HG03066 (cell line): Measurements from ENCODE around the gene CKS2.
"Not testable (repeated sequence)": the region's sequence is repeated elsewhere in the genome, so short reads cannot be mapped to it uniquely, and the experiment has no call there.

Experiments used
- ATAC-seq: cut with Tn5 transposase; IDR thresholded peaks from one replicate; pipeline ENCODE4 v1.9.1; 2021; ENCODE audit warnings: low read depth; ENCODE audit not compliant: unreplicated experiment

The CKS2 gene

DNA sequence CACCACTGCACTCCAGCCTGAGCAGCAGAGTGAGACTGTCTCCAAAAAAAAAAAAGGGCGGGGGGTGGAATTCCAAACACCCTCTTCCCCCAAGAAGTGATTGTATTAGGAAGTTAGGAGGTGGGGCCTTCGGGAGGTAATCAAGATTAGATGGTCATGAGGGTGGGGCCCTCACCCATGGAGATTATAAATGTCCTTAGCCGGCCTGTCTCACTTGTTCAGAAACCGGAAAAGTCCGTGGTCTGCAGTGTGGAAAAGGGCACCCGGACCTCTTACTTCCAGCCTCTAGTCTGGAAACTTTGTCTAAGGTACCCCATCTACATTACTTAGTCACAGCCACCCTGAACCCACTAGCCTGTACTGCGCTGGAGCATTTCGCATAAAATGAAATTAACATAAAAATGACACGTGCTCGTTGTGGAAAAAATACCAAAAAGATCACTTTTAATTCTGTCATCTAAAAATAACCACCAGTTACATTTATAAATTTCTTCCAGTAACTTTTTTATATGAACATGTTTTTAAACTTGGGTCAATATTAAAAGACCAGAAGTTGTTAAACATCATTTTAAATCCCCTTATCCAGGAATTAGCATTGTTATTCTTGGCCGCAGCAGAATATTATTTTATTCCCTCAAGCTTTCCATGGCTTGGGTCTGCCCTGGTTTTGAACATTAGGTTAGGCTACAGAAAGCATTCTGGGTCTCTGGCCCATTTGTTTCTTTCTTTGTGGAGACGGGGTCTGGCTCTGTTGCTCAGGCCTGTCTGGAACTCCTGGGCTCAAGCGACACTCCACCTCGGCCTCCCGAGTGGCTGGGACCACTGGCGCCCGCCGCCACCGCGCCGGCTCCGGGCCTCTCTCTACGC lies 1.2 kb upstream of the CKS2 start:
- ATAC-seq: no peak

DNA sequence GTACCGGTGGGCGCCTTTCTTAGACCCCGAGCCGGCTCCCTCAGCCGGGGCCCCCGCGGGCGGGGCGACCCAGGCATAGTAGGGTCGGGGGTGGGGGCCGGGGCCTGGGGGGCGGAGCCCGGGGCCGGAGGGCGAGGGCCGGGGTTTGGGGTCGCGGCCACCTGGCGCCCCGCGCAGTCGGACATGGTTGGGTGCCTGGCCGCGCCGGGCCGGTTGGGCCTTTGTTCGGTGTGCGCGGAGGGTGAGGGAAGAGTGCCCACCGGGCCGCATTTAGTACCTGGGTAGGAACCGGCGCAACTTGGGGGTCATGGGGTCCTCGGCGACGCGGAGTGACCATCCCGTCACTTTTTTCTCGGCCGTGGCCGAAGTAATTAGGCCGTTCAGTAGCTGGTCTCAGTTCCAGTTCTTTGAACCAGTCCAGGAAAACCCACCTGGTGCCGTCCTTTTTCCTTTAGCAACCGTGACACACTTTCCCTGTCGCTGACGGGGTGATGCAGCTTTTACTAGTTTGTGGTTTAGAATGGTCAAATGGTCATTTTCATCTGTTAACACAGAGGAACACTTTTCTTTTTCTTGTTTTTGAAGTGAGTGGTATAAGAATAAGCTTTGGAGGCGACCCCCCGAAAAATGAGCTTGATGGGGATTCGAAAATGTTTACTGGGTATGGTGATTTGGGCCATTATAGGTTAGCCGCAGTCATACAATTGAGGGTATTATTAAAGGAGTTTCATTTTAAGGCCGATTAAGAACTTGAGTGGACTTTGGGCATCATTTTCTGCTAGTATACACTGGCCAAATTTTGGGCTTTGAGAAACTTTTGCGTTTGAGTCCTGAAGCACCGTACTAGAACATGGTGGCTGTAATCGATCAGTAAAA lies 589 bp downstream of the CKS2 start:
- no peak for ATAC-seq

DNA sequence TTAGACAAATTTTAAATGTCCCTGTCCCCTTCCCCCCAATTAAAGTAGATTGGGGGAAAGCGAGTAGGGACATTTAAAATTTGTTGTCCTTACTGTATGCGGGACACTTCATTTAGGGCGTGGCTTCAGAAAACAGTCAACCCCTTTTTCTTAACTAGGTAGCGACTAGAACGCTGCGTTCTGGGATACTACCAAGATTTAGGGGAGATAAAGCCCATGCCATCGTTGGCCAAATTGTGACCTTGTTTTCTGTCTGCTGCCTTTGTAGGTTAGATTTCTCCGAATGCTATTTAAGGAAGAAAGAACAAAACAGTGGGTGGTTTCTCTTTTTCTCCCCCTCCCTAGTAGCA lies 1.2 kb downstream of the CKS2 start:
- ATAC-seq: no peak

DNA sequence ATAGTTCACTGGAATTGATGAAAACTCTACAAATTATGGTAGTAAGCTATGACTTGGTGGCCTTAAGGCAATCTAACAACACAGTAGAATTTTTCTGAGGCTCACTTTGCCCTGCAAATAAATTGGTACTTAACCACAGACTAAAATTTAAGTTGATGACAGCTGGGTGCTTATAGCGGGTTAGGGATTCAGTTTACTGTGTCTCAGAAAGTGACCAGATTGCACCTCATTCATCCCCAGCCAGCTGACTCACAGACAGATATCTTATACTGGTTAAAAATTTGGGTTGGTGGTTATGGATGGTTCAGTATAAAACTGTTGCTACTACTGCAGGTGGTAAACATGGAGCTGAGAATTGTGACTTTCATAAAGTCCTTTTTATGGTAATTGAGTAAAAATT lies 2.8 kb downstream of the CKS2 start:
- no peak for ATAC-seq

DNA sequence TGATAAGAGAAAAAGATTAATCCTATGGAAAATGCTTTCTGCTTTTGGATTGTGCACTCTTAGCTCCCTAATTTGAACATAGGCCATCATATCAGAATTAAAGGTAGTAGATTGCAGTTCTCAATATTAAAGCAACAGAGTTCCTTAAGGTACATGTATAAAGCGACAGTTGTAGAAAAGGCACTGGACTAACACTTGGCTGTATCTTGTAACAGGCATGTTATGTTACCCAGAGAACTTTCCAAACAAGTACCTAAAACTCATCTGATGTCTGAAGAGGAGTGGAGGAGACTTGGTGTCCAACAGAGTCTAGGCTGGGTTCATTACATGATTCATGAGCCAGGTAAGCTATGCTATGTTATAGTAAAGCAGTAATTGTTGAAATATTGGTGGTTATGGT lies 4.0 kb downstream of the CKS2 start:
- no peak for ATAC-seq

DNA sequence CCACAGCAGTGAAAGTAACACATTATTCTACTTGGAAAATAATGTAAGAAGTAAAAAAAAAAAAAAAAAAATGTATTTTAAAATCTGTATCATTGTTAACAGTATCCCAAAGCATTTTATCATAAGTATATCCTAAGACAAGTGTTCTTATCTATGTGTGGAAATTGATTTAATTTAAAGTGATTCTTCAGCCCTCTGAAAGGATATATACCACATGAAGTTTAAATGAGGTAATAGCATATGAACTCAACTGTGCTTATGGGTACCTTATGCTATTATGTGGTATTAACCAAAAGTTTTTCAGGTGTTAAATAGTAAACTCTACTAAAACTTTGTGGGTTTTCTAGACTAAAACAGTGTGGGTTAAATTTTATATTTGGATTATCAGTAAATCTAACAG lies 4.5 kb downstream of the CKS2 start:
- ATAC-seq: no peak

DNA sequence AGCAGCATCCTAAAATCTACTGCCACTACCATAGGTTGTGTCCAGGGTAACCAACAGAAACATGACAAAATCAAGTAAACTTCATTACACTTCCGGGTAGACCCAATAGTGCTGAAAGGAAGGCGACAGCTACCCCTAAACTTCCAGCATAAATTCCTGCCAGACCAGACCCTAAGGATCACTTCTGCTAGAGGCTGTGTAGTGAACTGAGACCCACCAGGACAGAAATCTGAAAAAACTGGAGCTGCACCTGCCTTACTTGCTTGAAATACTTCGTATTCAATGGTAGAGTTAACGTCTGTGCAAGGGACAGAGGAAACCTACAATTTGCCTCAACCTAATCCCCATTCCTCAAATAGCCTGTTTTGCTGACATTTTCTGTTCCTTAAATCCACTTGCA lies 6.3 kb downstream of the CKS2 start:
- no peak for ATAC-seq

DNA sequence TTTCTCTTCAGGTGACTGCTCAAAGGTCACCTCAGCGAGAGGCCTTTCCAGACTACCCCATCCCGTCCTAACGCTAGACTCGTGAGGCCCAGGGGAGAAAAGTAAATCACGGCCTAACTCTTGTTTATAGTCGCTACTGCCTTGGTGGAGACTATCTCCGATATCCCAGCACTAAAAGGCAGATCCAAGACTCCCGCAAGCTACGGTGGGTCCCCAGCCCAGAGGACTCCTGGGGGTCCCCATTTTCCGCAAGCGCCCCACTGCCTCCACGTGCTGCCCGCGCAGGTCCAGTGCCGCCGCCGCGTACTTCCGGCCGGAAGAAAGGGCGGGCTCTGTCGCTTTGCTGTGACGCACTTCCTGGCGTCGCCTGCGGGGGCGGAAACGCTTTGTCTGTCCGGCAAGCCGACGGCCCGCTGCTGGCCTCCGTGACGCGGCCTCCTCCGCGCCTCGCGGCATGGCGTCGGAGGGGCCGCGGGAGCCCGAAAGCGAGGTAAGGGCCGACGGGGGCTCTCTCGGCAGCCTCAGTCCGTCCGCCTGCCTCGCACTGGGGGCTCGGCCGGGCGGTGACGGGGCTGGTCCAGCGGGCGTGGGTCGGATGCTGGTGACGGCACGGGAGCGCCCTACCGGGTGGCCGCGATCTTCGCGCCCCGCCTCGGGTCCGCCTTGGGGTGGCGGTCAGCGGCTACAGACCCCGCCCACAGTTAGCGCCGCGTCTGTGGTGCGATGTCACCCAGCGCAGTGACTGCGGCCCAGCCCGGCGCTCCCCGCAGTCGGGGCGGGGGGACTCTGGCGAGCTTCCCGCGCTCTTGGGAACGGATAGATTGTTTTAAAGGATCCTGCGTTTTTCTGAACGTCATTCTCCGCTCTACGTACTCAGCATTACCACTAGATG lies 7.4 kb downstream of the CKS2 start, which contains the start of gene SECISBP2:
TSS of gene SECISBP2 (plus strand) at position 378 of the 892 bp plus-strand sequence. CDS start at position 455, 77 bp downstream.
- peak; percentile 86 for ATAC-seq

DNA sequence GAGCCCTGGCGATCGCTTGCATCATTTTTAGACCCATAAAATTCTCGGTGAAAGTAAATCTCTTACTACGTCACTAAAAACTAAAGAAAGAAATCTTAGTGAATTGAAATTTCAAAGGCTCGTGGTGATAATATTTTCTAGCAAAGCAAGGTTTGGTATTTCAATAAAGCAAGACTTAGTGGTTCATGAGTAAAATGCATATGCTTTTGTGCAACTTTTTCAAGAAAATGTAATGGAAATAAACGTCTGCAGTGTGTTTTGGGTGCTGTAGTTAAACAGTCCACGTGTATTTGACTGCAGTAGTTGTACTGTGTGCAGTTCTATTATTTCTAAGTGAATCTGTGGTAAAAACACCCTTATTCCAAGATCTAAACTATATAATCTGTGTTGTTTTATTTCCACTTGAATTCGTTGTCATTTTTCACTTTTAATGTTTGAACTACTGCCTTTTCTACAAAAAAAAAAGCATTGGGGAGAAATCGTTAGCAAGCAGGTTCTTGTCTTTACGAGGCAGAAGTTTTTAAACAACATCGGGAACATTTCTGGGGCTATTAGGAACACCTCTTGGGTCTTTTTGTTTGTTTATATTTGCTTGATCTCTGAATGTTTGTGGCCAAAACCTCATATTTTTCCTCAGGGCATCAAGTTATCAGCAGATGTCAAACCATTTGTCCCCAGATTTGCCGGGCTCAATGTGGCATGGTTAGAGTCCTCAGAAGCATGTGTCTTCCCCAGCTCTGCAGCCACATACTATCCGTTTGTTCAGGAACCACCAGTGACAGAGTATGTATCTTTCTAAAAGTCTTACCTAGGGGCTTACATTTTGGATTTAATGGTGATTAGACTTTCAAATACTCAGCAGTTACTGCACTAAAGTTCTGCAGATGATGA lies 8.3 kb downstream of the CKS2 start:
- ATAC-seq: no peak

DNA sequence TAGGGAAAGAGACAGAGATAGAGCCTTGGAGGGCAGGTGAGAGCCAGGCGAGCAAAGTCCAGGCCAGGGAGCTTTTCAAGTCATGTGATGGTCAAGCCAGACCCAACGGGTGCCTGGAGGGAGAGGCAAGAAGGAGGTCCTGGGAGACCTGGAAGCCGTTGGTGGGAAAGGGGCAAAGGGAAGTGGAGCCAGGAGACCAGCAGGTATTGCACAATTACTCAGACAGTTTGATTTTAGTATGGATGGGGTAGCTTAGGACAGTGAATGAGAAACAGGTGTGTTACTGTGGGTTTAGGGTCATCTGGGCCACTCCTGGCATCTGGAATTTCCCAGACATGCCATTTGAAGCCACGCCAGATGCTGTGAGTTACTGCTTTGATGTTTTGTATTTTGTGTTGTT lies 12.4 kb downstream of the CKS2 start:
- no peak for ATAC-seq

DNA sequence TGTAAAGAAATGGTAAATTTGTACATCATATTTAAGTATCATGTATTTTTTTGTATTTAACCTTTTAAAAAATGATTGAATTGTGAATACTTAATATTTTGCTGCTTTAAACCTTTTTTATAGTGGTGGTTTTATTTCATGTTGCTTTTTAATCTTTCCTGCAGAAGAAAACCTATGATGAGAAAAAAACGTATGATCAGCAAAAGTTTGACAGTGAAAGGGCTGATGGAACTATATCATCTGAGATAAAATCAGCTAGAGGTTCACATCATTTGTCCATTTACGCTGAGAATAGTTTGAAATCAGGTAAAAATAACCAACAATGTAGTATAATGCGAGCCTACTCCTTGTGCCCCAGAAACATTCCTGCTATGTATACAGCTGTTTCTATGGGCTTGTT lies 14.7 kb downstream of the CKS2 start:
- no peak for ATAC-seq

DNA sequence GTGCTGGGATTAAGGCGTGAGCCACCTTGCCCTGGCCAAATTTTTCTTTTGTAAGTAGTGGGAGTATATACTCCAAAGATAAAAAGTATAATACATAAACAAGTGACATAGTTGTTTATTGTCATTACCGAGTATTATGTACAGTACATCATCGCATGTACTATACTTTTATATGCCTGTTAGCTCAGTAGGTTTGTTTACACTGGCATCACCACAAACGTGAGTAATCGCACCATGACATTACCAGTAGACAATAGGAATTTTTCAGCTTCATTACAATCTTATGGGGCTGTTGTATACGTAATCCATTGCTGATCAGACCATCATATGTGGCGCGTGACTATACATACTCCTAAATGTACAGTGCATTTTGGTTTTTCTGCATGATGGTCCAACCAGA lies 17.1 kb downstream of the CKS2 start:
- no peak for ATAC-seq

DNA sequence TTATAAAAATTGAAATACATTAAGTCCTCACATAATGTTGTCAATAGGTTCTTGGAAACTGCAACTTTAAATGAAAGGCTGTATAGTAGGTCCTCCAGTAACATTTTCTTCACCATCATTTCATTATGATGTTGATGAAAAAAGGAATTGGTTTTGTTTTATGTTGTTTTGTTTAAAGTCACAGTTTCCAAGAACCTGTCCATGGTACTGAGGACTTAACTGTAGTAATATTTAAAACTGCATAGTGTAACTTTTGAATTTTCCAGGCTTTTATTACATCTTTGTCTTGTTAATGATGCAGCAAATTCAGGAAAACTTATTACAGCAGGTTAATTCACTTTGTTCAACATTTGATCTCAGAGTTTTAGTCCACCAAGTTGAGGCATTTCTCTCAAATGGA lies 18.9 kb downstream of the CKS2 start:
- ATAC-seq: no peak

DNA sequence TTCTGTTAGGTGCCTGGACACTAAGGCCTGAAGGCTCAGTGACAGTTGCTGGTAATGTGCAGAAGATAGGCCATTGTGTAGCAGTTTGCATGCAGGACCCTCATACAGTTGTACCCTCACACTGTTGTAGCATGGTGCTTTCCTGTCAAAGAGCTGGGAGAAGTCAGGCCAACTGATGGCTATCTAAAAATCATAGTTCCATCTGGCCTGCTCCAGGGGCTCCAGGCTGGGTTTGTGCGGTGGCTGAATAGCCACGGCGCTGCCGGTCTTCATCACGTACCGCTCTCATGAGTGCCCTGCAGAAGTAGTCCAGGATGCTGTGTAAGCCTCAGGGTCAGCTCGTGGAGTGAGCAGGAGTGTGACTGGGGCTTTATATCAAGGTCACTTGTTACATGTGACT lies 19.5 kb downstream of the CKS2 start:
- no peak for ATAC-seq

DNA sequence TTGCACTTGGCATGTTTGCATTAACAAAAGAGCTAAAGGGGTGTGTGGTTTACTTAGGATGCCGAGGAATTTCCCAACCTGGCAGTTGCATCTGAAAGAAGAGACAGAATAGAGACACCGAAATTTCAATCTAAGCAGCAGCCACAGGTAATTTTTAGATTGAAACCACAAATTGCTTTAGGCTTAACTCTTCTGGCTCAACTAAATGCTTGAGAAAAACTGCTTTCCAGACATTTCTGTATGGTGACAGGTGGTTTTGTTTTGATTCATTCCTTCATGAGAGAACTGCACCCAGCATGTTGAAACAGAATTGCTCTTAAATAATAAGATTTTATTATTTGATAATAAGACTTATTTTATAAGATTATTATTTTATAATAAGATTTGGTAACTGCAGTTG lies 28.8 kb downstream of the CKS2 start:
- no peak for ATAC-seq

DNA sequence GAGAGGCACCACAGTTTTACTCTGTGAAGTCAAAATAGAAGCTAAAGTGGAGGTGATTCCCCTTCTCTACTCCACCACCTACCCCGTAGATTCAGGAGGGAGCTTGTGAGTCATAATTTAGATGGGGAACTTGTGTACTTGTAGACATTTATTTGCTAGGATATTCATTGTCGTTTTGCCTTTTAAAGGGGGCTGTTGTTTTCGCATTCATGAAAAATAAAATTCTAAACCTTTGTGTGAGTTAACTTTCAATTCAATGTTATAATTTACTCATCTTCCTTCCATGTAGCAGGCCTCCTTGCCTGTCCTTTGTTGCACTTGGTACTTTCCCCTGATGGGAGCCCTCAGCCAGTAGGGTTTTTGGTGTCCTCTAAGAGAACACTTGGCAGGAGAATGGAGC lies 29.3 kb downstream of the CKS2 start:
- ATAC-seq: no peak

DNA sequence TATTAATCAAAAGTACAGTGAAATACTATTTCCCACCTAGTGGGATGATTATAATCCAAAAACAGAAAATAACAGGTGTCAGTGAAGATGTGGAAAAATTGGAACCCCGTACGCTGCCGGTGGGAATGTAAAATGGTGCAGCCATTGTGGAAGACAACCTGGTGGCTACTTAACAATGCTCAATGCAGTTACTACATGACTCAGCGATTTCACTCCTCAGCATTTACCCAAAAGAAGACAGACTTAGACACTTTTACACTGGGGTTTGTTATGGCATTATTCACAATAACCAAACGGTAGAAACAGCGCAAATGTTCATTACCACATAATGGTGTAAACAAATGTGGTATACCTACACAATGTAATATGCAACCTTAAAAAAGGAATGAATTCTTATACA lies 31.2 kb downstream of the CKS2 start:
- ATAC-seq: no peak

DNA sequence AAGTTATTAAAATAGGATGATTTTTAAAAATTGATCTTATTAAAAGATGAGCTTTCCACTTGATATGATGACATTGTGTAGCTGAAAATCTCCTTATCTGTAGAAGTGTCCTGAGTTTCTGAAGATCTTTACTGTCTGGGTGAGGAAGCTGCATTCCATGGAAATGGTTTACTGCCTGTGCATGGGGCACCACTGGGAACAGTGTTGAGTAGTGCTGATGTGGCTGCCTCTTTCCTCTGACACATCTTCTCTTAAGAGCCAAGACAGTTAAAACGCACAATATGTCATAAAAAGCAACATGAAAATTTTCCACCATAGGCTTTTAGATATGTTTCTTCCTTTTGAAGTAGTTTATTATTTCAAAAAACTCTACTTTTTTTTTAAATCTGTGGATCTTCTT lies 32.0 kb downstream of the CKS2 start:
- ATAC-seq: no peak

DNA sequence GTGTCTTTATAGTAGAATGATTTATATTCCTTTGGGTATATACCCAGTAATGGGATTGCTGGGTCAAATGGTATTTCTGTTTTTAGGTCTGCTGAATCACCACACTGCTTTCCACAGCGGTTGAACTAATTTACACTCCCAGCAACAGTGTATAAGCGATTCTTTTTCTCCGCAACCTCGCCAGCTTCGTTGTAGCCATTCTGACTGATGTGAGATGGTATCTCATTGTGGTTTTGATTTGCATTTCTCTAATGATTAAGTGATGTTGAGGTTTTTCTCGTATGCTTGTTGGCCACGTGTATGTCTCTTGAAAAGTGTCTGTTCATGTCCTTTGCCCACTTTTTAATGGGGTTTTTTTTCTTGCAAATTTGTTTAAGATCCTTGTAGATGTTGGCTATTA lies 32.8 kb downstream of the CKS2 start:
- not testable (repeated sequence) for ATAC-seq

DNA sequence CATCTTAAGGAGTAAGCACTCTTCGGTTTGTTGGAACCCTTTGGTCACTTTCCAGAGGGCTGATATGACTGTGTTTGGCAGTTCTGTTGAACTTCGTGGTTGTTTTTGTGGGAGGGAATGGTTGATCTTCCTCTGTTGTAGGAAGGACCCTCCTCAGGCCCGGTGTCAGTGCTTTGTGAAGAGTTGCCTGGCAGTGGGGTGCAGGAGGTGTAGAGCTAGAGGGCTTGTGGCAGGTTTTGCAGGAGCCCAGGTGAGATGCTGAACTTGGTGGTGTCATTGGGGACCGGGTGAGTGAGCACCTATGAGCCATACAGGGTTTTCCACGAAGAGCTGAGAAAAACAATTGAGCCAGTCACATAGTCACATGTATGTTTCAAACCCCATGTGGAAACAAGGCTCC lies 34.5 kb downstream of the CKS2 start:
- ATAC-seq: no peak
